Prostate gland (tissue), 2 donors: Measurements from ENCODE around the gene PTPRO.

ENCODE experiments used
- POLR2A ChIP-seq: fragments of 450-650 bp; IDR thresholded peaks from one replicate; pipeline ENCODE4 v1.6.1; 2016; ENCODE audit warnings: antibody characterized with exemption, mild to moderate bottlenecking
- POLR2AphosphoS5 ChIP-seq: sonication (generic); formaldehyde crosslinking; IDR thresholded peaks from one replicate; pipeline ENCODE4 v1.6.1; 2017; ENCODE audit warnings: antibody characterized with exemption
- TF ChIP-seq, protein P1 (sequence below), 4 experiments: fragments of 200-600 bp in 2 of 4; fragments of 450-650 bp in 2 of 4; sonication (generic) in 2 of 4; IDR thresholded peaks; 1 replicate in 3 of 4; 2 replicates in 1 of 4; pipeline ENCODE4 v1.5.1; 2016 to 2019; ENCODE audit warnings: antibody characterized with exemption in 4 of 4, mild to moderate bottlenecking in 2 of 4, moderate library complexity in 2 of 4

DNA sequence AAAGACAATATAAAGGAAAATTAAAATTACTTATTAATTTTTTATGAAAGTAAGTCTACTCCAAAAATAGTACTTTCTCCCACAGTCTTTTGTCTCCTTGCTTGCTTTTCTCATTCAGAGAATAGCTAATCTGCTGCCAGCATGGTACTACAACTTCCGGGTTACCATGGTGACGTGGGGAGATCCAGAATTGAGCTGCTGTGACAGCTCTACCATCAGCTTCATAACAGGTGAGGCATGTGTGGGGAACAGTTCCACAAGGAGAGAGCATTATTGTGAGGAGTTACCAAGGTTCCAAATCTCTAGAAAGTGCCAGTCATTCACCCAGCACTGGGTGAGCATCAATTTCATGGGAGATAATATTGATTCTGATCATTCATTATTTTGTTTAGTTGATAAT is 197.8 kb downstream of the PTPRO start:
- TF ChIP-seq POLR2A (no peak), POLR2AphosphoS5 (no peak)
- TF ChIP-seq, protein P1, sequence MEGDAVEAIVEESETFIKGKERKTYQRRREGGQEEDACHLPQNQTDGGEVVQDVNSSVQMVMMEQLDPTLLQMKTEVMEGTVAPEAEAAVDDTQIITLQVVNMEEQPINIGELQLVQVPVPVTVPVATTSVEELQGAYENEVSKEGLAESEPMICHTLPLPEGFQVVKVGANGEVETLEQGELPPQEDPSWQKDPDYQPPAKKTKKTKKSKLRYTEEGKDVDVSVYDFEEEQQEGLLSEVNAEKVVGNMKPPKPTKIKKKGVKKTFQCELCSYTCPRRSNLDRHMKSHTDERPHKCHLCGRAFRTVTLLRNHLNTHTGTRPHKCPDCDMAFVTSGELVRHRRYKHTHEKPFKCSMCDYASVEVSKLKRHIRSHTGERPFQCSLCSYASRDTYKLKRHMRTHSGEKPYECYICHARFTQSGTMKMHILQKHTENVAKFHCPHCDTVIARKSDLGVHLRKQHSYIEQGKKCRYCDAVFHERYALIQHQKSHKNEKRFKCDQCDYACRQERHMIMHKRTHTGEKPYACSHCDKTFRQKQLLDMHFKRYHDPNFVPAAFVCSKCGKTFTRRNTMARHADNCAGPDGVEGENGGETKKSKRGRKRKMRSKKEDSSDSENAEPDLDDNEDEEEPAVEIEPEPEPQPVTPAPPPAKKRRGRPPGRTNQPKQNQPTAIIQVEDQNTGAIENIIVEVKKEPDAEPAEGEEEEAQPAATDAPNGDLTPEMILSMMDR (IDR thresholded peaks at IDR 0.05): no peak
